Ectodermal cell (in vitro differentiated cells): Measurements from ENCODE around the gene CLMP.

ENCODE experiments used
- H3K27ac ChIP-seq: 2 replicates; pipeline ENCODE4 v1.7.0; 2013; ENCODE audit warnings: mild to moderate bottlenecking, low read depth, low read length; ENCODE audit not compliant: insufficient read depth, poor library complexity, severe bottlenecking
- H3K27me3 ChIP-seq: 2 replicates; pipeline ENCODE4 v1.7.0; 2013; ENCODE audit warnings: mild to moderate bottlenecking, low read length; ENCODE audit not compliant: insufficient read depth, control insufficient read depth, poor library complexity, severe bottlenecking
- H3K36me3 ChIP-seq: one replicate; pipeline ENCODE4 v1.7.0; 2013; ENCODE audit warnings: low read length; ENCODE audit not compliant: control insufficient read depth, insufficient read depth
- H3K4me1 ChIP-seq: one replicate; pipeline ENCODE4 v1.7.0; 2013; ENCODE audit warnings: low read length; ENCODE audit not compliant: control insufficient read depth, insufficient read depth
- H3K4me3 ChIP-seq: 2 replicates; pipeline ENCODE4 v1.7.0; 2013; ENCODE audit warnings: low read depth, low read length, control low read depth; ENCODE audit not compliant: insufficient read depth
- H3K9me3 ChIP-seq: 2 replicates; pipeline ENCODE4 v1.7.0; 2013; ENCODE audit warnings: mild to moderate bottlenecking, low read length, moderate library complexity; ENCODE audit not compliant: control insufficient read depth
- WGBS, 2 experiments: methylation state at CpG; one replicate each; pipeline ENCODE4 v1.1.7; 2013; ENCODE audit warnings: missing lambda C conversion rate in 2 of 2; 5-methylcytosine and 5-hydroxymethylcytosine counted together

CLMP gene

DNA sequence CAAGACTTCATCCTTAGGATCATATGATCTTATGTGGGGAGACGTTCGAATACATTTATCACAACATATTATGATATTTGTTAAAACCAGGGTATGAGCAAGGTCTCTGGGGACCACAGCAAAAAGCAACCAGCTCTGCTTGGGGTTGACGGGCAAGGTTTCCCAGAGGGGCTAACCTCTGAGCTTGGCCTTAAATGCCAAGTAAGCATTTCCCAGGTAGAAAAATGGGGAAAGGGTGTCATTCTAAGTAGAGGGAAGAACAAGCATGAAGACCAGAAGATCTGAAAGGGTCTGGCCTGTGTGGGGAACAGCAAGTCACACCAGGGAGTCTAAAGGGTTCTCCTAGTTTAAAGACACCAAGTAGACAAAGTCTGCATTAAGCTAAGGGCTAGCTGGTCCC lies 24.1 kb downstream of the CLMP start:
- Histone ChIP-seq H3K9me3 (no peaks in the 10 kb centered on the region), H3K27me3 (no peaks in the 10 kb centered on the region), H3K4me3 (no peak overlapping the region), H3K4me1 (peaks cover 8% of the 10 kb centered on the region), H3K36me3 (no peaks in the 10 kb centered on the region), H3K27ac (no peak overlapping the region)
- WGBS, 2 experiments = 83 to 99% methylated on average over 3 of the region's 3 CpGs

DNA sequence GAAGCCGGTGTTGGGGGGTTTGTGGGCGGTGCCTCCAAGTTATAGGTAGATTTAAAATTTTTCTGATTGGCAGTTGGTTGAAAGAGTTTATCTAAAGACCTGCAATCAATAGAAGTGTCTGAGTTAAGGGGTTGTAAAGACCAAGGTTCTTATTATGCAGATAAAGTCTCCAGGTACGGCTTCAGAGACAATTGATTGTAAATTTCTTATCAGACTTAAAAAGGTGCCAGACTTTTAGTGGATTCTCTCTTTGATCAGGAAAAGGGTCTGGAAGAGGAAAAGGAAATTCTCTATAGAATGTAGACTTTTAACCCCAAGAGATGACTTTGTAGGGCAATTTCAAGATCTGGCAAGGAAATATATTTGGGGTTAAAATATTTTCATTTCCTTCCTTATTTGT lies 25.2 kb downstream of the CLMP start:
- Histone ChIP-seq H3K27ac (no peak overlapping the region), H3K36me3 (no peaks in the 10 kb centered on the region), H3K4me1 (peaks cover 8% of the 10 kb centered on the region), H3K27me3 (no peaks in the 10 kb centered on the region), H3K4me3 (no peak overlapping the region), H3K9me3 (no peaks in the 10 kb centered on the region)
- 91 to 92% methylated on average over 3 of the region's 3 CpGs for WGBS, 2 experiments

DNA sequence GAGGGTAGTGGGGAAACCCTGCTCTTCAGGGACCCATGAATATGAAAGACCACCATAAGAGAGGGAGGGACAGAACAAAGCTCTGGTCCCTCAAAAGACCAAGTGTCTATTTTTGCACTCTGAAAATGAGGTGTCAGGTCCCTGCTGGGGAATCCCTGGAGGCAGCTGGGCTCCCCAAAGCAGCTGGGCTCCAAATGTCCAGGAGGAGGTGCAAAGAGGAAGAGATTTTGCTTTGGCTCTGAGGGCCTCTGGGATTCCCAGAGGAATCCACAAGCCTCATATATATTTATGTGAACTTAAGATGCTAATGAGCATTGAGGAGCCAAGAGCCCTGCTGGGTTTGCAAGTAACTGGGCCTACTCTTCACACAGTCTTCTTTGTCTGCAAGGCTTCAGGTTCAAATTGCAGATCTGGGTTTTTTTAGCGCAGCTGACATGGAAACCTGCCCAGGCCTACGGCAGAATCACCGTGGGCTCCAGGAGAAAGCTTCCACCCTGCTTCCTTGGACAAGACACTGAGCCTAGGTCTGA lies 26.0 kb downstream of the CLMP start:
- no peak overlapping the region for H3K27ac ChIP-seq
- H3K36me3 ChIP-seq = no peaks in the 10 kb centered on the region
- no peaks in the 10 kb centered on the region for H3K9me3 ChIP-seq
- WGBS, 2 experiments = 76 to 84% methylated on average over 3 of the region's 3 CpGs
- no peak overlapping the region for H3K4me3 ChIP-seq
- peaks cover 8% of the 10 kb centered on the region for H3K4me1 ChIP-seq
- H3K27me3 ChIP-seq = no peaks in the 10 kb centered on the region

DNA sequence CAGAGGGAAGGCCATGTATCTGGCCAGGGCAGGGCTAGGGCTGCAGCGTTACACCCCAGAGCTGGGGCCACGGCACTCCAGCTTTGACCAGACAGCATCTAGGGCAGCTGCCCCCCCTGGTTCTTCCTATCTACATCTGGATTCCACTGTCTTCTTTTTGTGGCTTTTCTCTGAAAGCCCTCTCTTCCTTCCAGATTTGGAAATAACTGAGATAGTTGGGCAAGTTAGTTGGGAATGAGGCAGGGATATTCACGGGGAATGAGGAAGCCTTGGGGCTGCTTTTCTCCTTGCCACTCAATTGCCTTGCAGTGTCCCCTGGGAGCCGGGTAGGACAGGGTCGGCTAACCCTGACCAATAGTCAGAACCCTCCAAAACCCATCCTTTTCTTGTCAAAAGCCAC lies 26.8 kb downstream of the CLMP start:
- Histone ChIP-seq H3K36me3 (no peaks in the 10 kb centered on the region), H3K4me3 (no peak overlapping the region), H3K27ac (no peak overlapping the region), H3K4me1 (peaks cover 8% of the 10 kb centered on the region), H3K27me3 (no peaks in the 10 kb centered on the region), H3K9me3 (no peaks in the 10 kb centered on the region)
- 93 to 95% methylated on average over 5 of the region's 5 CpGs for WGBS, 2 experiments

DNA sequence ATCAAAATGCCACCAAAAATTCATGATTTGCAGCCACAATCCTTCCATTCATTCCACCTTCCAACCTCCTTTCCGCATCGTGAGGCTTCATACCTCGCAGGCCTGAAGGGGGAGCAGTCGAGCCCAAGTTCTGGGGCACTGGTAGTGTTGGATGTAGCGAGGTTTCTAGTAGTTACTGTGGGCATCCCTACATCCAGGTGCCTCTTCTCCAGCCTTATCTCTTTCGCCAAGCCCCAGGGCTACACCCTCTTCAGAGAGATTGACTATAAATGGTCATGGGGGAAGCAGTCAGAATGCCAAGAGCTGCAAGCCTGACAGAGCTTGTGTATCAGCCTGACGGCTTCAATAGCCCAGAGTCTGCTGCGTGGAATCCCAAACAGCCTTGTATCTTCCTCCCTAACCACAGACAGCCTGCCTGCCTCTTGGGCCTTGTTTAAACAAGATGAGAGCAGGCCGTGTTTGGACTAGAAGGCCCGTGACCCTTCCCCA lies 28.9 kb downstream of the CLMP start:
- Histone ChIP-seq H3K9me3 (no peaks in the 10 kb centered on the region), H3K4me3 (no peak overlapping the region), H3K36me3 (no peaks in the 10 kb centered on the region), H3K4me1 (peaks cover 8% of the 10 kb centered on the region), H3K27ac (no peak overlapping the region), H3K27me3 (no peaks in the 10 kb centered on the region)
- 33 to 35% methylated on average over 10 of the region's 10 CpGs for WGBS, 2 experiments

DNA sequence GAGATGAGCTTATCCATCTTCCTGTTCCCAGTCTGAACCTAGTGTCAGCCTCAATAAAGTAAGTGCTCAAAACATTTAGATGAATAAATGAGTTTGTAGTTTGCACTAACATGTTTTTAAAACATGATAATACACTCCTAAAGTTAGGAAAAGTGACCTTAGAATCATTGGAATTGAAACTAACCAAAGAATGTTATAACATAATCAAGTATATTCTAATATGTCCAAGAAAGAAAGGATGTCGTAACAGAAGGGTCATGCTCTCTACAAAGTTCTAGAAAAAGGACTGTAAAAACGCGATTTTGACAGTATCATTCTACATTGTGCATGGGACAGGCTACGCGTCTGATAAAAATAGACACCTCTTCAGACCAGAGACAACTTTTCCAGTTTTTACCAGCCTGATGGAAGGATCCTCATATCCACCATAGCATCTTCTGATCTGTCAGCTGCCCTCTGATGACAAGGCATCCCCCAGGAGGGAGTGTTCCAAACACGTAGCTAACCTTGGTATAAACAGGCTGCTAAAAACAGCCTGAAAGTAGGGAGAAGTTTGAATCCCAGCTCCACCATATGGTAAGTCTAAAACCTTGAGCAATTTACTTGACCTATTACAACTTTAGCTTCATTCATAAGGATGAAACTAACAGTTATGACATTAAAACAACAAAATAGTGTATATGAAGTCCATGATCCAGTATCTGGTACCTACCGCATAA lies 30.2 kb downstream of the CLMP start:
- Histone ChIP-seq H3K4me3 (no peak overlapping the region), H3K9me3 (no peaks in the 10 kb centered on the region), H3K27me3 (no peaks in the 10 kb centered on the region), H3K4me1 (peaks cover 8% of the 10 kb centered on the region), H3K27ac (no peak overlapping the region), H3K36me3 (no peaks in the 10 kb centered on the region)
- 86 to 91% methylated on average over 7 of the region's 7 CpGs for WGBS, 2 experiments

DNA sequence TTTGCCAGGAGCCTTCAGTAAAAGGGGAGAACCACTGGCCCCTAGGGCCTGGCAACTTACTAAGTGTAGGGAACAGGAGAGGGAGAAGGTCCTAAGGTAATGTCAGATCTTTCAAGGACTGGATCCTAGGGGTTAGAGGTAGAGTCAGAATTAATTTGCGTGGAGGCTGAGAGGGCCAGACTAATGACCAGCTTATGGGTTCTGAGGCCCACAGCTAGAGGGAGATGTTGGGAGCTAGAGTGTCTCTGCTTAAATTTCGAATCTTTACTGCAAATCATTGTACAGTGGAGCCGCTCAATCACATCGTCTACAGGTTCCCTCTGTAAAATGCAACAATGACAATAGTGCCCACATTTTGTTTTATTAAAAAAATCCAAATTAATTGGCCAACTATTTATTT lies 31.4 kb downstream of the CLMP start:
- H3K9me3 ChIP-seq = no peaks in the 10 kb centered on the region
- H3K4me3 ChIP-seq = no peak overlapping the region
- no peak overlapping the region for H3K27ac ChIP-seq
- 92 to 94% methylated on average over 4 of the region's 4 CpGs for WGBS, 2 experiments
- no peaks in the 10 kb centered on the region for H3K36me3 ChIP-seq
- no peaks in the 10 kb centered on the region for H3K4me1 ChIP-seq
- no peaks in the 10 kb centered on the region for H3K27me3 ChIP-seq

DNA sequence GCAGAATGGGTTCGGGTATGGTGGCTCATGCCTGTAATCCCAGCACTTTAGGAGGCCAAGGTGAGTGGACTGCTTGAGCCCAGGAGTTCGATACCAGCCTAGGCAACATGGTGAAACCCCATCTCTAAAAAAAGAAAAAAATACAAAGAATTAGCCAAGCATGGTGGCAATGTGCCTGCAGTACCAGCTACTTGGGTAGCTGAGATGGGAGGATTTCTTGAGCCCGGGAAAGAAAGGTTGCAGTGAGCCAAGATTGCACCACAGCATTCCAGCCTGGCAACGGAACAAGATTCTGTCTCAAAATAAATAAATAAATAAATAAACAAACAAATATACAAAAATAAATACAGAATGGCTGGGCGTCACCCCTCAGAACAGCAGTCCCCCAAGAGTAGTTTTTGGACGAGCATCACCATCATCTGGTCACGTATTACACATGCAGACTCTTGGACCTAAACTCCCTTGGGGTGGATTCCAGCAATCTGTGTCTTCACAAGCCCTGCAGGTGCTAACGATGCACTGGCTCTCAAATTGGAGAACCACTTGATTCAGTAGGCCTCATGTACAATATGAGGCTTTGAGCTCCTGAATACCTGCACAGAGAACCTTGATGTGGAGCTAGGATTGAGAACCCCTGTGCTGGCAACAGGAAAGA lies 33.5 kb downstream of the CLMP start:
- Histone ChIP-seq H3K4me3 (no peak overlapping the region), H3K4me1 (no peaks in the 10 kb centered on the region), H3K27me3 (no peaks in the 10 kb centered on the region), H3K36me3 (no peaks in the 10 kb centered on the region), H3K27ac (no peak overlapping the region), H3K9me3 (no peaks in the 10 kb centered on the region)
- 92 to 93% methylated on average over 7 of the region's 8 CpGs for WGBS, 2 experiments

DNA sequence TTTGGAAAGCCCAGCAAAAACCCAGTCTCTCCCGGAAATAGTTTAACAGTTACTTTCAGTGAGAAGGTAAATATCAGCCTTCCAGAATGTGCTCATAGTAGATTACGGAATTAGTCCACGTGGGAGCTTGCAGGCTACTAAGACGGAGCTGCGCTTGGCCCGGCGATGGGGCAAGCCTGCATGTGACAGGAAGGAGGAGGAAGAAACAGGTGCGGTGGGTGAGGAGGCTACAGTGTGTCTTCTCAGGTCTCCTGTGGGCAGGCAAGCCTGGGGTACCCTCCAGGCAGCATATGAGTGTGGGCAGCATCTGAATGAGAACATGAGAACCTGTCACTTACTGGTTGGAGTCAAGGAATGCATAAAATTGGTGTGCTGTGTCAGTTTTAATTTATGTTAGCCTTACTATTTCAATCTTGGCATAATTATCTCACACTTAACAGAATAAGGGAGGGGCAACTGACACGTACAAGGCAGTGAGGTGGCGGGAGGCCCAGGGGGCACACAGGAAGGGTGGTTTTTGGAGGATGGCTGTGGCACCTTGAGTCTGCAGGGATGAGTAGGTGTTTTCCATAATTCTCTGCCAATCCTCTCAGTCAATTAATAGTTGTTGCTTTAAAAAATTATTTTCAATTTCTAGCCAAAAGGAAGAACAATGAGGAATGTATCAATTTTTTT lies 35.7 kb downstream of the CLMP start:
- Histone ChIP-seq H3K9me3 (no peaks in the 10 kb centered on the region), H3K36me3 (no peaks in the 10 kb centered on the region), H3K27ac (no peak overlapping the region), H3K27me3 (no peaks in the 10 kb centered on the region), H3K4me3 (no peak overlapping the region), H3K4me1 (no peaks in the 10 kb centered on the region)
- WGBS, 2 experiments = 91 to 94% methylated on average over 10 of the region's 10 CpGs
